HepG2 (cell line): ENCODE results near the gene RPS19BP1.

ENCODE experiments used
- JUN ChIP-seq: sonication (generic); formaldehyde crosslinking; IDR thresholded peaks from 2 replicates; pipeline ENCODE4 v1.4.0; 2020; ENCODE audit warnings: mild to moderate bottlenecking, missing genetic modification reagents
- NR1H2 ChIP-seq: sonication (generic); formaldehyde crosslinking; IDR thresholded peaks from 2 replicates; pipeline ENCODE4 v1.8.1; 2022; ENCODE audit warnings: low read depth, missing genetic modification reagents, borderline replicate concordance
- NR2C2 ChIP-seq: sonication (generic); formaldehyde crosslinking; IDR thresholded peaks from 2 replicates; pipeline ENCODE4 v1.4.0; 2020; ENCODE audit warnings: missing genetic modification reagents, mild to moderate bottlenecking, moderate library complexity, borderline replicate concordance
- POLR2A ChIP-seq, 2 experiments: IDR thresholded peaks; 2 replicates each; pipeline ENCODE4 v1.6.1; 2011; ENCODE audit warnings: low read depth in 2 of 2, low read length in 2 of 2, mild to moderate bottlenecking in 1 of 2, moderate library complexity in 1 of 2; ENCODE audit not compliant: insufficient read depth in 1 of 2
- TAF1 ChIP-seq: sonication (generic); formaldehyde crosslinking; IDR thresholded peaks from 2 replicates; pipeline ENCODE4 v1.4.0; 2020; ENCODE audit warnings: missing genetic modification reagents
- ZBTB33 ChIP-seq: sonication (generic); formaldehyde crosslinking; IDR thresholded peaks from 2 replicates; pipeline ENCODE4 v1.4.0; 2020; ENCODE audit warnings: missing genetic modification reagents
- TF ChIP-seq, protein P1 (sequence below): sonication (generic); formaldehyde crosslinking; IDR thresholded peaks from 2 replicates; pipeline ENCODE4 v1.5.0; 2020; ENCODE audit warnings: missing genetic modification reagents

GRCh38 chr22:39488563-39489083, 43.9 kb downstream of the RPS19BP1 start:
- TF ChIP-seq NR2C2 (no peak), POLR2A (IDR thresholded peaks at IDR 0.05; ENCODE audit: insufficient read depth in 1 of 2, low read depth in 2 of 2, low read length in 2 of 2) (no peak), ZBTB33 (no peak), TAF1 (CRISPR knock-in tag) (no peak), NR1H2 (CRISPR knock-in tag) (no peak), JUN (no peak)
- TF ChIP-seq, protein P1, sequence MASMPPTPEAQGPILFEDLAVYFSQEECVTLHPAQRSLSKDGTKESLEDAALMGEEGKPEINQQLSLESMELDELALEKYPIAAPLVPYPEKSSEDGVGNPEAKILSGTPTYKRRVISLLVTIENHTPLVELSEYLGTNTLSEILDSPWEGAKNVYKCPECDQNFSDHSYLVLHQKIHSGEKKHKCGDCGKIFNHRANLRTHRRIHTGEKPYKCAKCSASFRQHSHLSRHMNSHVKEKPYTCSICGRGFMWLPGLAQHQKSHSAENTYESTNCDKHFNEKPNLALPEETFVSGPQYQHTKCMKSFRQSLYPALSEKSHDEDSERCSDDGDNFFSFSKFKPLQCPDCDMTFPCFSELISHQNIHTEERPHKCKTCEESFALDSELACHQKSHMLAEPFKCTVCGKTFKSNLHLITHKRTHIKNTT (CRISPR knock-in tag) = no peak
